Stimulated activated CD4-positive, alpha-beta T cell treated with anti-CD3 and anti-CD28 coated beads, Interleukin-1b, Interleukin-23, amount 100 ng/mL, for 4 hours (primary cell): Measurements from ENCODE around the gene CPTP.

Experiments
- DNase-seq, 2 donors: peaks; one replicate each; pipeline ENCODE4 v3.0.0-alpha.2; 2020; ENCODE audit warnings: low read depth in 2 of 2

Gene CPTP

GRCh38 chr1:1292442-1292779 lies 32.2 kb upstream of the CPTP start:
- no peak for DNase-seq

DNA sequence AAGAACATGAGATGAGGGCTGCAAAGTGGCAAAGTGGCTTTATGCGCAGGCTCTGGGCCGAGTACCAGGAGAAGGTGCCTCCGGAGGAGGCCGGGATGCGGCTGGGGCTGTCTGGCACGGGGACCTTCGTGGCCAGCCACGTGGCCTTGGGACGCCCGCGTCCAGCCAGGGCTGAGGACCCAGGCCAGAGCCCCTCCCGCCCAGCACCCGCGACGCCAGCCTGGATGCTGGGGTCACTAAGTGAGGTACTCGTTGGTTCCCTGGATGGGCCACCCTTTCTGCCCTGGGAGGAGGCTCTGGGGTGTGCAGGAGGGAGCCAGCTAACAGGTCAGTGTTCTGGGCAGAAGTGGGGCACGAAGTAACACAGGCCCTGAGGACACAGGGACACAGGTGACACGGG lies 31.8 kb upstream of the CPTP start:
- no peak for DNase-seq

GRCh38 chr1:1293263-1294249 lies 31.0 kb upstream of the CPTP start:
- no peak for DNase-seq

DNA sequence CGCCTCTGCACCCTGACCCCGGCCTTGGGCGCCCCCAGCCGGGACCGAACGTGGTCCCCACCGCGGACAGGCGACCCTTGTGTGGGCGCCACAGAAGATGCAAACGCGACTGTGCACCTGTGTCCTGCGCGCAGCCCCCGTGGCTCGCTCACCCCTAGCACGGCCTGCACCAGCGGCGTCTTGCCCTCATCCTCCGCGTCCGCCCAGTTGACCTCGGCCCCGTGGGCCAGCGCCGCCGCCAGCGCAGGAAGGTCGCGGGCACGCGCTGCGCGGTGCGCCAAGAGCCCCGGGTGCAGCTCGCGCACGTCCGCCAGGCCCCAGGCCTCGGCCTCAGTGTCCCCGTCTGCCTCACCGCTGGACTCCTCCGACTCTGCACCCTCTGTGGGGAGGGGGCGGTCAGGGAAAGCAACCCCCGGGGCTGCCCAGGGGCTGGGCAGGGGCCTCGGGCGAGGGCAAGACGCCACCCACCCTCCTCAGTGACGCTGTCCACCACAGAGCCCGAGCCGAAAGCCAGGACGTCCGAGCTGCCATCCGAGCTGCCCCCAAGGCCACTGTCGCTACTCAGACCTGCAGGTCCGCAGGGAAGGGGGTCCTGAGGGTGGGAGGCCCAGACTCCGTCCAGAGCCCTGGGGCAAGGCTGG lies 30.2 kb upstream of the CPTP start:
- DNase-seq = no peak

DNA sequence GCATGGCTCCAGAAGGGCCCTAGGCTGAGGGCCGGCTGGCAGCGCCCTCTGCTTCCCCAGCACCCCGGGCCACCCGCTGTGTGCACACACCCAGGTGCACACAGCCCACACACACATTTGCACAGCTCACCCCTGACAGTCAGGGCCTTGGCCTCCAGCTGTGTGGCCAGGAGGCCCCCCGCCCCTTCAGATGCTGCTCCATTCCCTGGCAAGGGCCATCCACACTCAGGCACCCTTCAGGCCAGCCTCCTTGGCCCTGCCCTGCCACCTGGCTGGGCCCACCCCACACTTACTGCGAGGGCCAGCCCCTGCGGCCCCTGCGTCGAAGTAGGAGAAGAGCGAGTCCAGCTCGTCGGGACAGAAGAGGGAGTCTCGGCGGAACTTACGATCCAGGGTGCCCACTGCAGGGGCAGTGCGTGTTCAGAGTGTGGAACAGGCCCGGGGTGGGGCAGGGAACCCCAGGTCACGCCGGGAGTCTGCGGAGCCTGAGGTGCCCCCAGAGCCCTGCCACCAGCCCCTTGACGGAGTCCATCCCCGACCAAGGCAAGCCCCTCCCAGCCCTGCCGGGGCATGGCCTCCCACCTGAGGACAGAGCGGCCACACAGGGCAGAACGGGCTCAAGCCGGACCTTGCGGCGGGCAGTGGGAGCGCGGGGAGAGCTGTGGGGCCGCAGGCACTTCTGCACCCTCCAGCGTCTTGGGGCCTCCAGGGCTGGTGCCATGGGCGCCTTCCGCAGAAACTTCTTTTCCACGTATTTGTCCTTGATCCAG lies 29.3 kb upstream of the CPTP start:
- DNase-seq = no peak

GRCh38 chr1:1296070-1297061 lies 28.2 kb upstream of the CPTP start:
- no peak for DNase-seq

DNA sequence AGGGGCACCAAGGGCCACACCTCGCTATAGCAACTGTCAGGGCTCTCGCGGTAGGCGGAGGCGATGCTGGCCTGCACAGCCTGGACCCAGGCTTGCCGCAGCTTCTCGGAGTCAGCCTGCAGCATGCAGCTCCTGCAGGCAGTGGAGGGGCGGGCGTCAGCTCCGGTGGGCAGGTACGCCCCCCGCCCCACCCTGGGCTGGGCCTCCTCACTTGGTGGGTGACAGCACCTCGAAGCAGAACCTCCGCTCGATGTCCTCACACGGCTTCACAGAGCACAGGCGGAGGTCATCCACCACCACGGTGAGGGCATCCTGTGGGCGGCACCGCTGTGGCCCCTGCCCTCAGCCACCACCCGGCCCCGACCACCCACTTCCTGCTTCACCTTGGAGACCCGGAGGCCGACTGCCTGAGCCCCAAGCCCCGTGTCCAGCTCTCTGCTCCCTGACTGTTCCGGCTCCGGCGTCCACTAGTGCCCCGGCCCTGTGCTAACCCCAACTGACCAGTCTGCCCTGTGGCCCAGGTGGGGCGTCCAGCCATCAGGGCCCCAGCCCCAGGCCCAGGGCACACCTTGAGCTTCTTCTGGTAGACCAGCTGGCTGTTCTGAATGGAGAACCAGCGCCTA lies 26.7 kb upstream of the CPTP start:
- DNase-seq = no peak

DNA sequence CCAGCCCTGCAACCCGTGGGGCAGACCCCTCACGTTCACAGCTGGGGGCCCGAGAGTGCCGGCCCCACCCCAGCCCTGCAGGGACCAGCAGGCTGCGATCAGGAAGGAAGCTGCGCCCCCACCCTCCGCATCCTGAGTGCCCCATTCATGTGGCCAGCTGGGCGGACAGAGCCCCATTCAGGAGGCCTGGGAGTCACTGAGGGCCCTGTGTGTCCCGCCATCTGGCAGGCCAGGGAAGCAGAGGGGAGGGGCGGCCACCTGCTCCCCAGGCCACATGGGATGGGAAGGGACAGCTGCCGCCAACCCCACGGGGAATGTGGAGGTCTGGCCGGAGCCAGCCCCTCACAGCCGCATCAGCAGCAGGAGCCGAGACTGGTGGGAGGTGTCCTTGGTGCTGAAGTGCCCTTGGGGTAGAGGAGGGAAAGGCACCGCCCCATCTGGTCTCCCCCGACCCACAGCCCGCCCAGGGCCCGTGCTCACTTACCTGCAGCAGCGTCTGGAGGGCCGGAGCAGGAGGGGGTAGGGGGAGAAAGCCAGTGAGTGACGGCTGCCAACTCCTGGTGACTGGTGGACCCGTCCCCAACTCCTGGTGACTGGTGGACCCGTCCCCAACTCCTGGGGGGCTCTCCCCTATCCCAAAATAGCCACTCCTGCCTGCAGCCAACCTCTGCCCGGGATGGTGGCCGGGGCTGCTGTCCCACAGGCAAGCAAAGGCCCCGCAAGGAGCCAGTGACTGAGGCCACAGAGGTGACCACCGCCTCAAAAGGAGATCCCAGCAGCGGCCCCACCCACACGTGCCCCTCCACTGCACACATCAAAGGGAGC lies 25.5 kb upstream of the CPTP start:
- no peak for DNase-seq

DNA sequence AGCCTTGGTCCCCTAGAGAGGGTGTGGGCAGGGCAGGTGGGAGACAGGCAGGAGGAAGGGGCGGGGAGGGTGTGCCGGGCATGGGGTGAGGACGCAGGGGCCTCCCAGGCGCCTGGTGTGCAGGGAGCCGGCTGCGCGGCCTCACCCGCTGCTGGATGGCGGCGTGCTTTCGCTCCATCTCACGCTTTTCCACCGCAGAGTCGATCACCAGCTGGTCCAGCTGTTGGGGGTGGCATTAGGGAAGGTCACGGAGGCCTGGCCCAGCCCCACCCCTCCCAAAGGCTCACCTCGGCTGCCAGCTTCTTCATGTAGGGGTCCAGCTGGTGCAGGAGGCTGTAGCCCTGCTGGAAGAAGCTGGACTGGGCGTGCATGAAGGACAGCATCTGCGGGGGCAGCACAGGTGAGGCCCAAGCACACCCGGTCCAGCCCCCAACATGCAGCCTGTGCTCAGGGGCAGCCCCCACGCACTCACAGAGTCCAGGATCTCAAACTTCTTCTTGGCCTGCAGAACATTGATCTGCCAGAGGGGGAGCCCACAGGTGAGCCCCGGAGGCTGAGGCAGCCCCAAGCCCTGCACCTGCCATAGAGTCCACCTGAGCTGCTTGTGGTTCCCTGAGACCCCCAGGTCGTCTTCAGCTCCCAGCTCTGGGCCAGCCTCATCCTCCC lies 24.8 kb upstream of the CPTP start:
- DNase-seq = no peak

DNA sequence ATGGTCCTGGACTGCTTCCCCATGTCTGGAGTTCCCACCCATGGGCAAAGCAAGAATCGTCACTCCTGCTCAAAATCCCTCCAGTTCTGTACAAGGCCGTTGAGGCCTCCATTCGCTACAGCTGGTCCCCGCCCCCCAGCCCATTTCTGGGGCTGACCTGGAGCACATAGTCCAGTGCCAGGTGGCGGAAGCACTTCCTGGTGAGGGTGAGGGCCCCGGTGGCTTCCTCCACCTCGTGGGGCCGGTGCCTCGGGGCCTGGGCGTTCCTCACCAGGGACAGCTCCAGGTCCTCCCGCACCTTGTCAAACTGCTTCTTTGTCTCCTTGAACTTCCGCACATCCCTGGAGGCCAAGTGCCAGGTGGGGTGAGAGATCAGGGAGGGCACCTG lies 24.3 kb upstream of the CPTP start:
- no peak for DNase-seq

DNA sequence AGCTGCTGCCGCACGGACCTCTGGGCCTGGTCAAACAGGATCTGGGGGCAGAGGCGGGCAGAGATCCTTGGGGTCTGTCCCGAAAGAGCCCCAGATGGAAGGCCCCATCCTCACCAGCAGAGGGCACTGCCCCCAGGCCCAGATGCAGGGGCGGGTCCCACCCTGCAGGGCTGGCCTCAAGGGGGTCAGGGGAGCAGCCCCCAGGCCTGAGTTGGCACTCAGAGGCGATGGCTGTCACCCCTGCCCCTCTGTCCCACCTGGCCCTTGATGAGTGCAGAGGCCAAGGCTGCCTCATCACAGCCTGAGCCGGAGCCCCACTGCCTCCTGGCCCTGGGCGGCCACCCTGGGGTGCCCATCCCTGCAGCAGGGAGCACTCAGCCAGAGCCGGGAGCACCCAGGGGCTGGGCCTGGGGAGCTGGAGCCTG lies 22.6 kb upstream of the CPTP start:
- DNase-seq = no peak

DNA sequence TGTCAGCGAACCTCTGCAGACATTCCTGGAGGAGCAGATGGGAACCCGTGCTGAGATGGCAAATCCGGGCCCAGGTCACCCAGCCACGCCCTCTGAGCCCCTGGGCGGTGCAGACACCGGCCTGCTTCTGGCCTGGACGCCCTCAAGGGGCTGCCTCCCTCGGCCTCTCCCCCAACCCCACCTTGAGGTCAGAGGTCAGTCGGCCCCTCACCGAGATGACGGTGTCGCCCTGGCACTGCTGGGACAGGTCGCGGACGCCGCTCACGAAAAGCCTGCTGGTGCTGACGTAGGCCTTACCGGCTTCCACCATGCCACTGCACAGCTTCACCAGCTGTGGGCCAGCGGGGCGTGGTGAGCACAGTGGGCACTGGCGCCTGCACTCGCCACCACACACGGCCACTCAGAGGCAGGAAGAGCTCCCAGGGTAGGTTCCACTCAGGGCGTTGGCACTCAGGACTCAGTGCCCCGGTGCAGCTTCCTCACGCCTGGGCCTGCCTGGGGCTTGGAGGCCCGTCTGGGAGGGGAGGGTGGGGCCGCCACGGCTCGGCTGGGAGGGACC lies 21.6 kb upstream of the CPTP start:
- DNase-seq = no peak

DNA sequence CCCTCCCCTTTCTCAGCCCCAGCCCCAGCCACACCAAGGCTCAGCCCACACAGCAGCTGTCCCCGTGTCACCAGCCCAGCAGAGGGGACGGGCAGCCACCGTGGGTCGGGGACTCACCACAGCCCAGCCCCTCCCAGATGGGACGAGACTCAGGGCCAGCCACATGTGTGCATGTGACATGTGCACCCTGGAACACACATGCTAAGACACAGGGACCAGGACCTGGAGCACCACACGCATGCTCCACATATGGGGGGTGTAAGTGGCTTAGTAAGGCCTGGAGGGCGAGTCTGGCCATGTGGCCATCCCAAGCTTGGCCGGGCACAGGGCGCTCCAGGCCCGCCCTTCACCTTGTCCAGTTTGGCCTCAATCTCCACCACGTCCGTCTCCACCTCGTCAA lies 20.9 kb upstream of the CPTP start:
- no peak for DNase-seq

- no peak for DNase-seq
Observed at GRCh38 chr1:1304331-1305299, 20.0 kb upstream of the CPTP start.

- DNase-seq = peak; percentile 61 to 67
Observed at GRCh38 chr1:1305300-1306069, 19.1 kb upstream of the CPTP start.

- DNase-seq = no peak
Observed at GRCh38 chr1:1306070-1306660, 18.4 kb upstream of the CPTP start.
